DMS 273 (cell line): ENCODE measurements around the gene GULP1.
"Not testable (repeated sequence)": the region's sequence is repeated elsewhere in the genome, so short reads cannot be mapped to it uniquely, and the experiment has no call there.

Experiments used
- DNase-seq: peaks from one replicate; lab custom pipeline; 2025; ENCODE audit not compliant: unreplicated experiment; lab: John Stamatoyannopoulos, UW

Gene GULP1

GRCh38 chr2:188523919-188524318 lies 232.2 kb downstream of the GULP1 start:
- DNase-seq = no peak

GRCh38 chr2:188524519-188525113 lies 232.9 kb downstream of the GULP1 start:
- peak; percentile 81 for DNase-seq

GRCh38 chr2:188526701-188527100 lies 235.0 kb downstream of the GULP1 start:
- no peak for DNase-seq

GRCh38 chr2:188527141-188527540 lies 235.5 kb downstream of the GULP1 start:
- no peak for DNase-seq

- DNase-seq = no peak
These were observed 235.9 kb downstream of the GULP1 start for GRCh38 chr2:188527581-188527993.

GRCh38 chr2:188529710-188530109 lies 238.0 kb downstream of the GULP1 start:
- DNase-seq = no peak

GRCh38 chr2:188534875-188535274 lies 243.2 kb downstream of the GULP1 start:
- no peak for DNase-seq

- DNase-seq = no peak
These were observed 260.0 kb downstream of the GULP1 start for GRCh38 chr2:188551671-188552070.

- no peak for DNase-seq
These were observed 265.4 kb downstream of the GULP1 start for GRCh38 chr2:188557081-188557480.

GRCh38 chr2:188559455-188559854 lies 267.8 kb downstream of the GULP1 start:
- DNase-seq = not testable (repeated sequence)

- no peak for DNase-seq
These were observed 269.9 kb downstream of the GULP1 start for GRCh38 chr2:188561473-188561979.

- DNase-seq = peak; percentile 9
These were observed 277.9 kb downstream of the GULP1 start for GRCh38 chr2:188569431-188570165.

GRCh38 chr2:188570370-188570769 lies 278.7 kb downstream of the GULP1 start:
- no peak for DNase-seq

GRCh38 chr2:188571543-188572303 lies 280.0 kb downstream of the GULP1 start:
- no peak for DNase-seq

- DNase-seq = no peak
These were observed 280.9 kb downstream of the GULP1 start for GRCh38 chr2:188572592-188572991.

GRCh38 chr2:188573453-188573852 lies 281.8 kb downstream of the GULP1 start:
- no peak for DNase-seq

GRCh38 chr2:188576006-188576405 lies 284.3 kb downstream of the GULP1 start:
- DNase-seq = no peak

GRCh38 chr2:188576651-188577050 lies 285.0 kb downstream of the GULP1 start:
- no peak for DNase-seq

GRCh38 chr2:188577231-188577630 lies 285.6 kb downstream of the GULP1 start:
- no peak for DNase-seq

- peak; percentile 3 for DNase-seq
These were observed 289.1 kb downstream of the GULP1 start for GRCh38 chr2:188580738-188581137.

- DNase-seq = no peak
These were observed 290.5 kb downstream of the GULP1 start for GRCh38 chr2:188582211-188582610.

- no peak for DNase-seq
These were observed 296.6 kb downstream of the GULP1 start for GRCh38 chr2:188588235-188588634.
